H1 (cell line): ENCODE measurements around the gene ATP11A.

Source experiments
- E2F6 ChIP-seq: IDR thresholded peaks from 2 replicates; pipeline ENCODE4 v1.6.1; 2012; ENCODE audit warnings: inconsistent platforms
- EP300 ChIP-seq, 2 experiments: IDR thresholded peaks; 1 replicate in 1 of 2; 2 replicates in 1 of 2; pipeline ENCODE4 v1.6.1; 2011 to 2012; ENCODE audit warnings: low read depth in 2 of 2, low read length in 2 of 2, mild to moderate bottlenecking in 2 of 2, borderline replicate concordance in 1 of 2, inconsistent platforms in 1 of 2, moderate library complexity in 1 of 2
- FOSL1 ChIP-seq: IDR thresholded peaks from 2 replicates; pipeline ENCODE4 v1.6.1; 2011; ENCODE audit warnings: mild to moderate bottlenecking, low read depth, low read length, moderate library complexity; ENCODE audit not compliant: insufficient read depth
- KDM1A ChIP-seq: fragments of 200-600, 300-600 bp; sonication (generic); IDR thresholded peaks from 2 replicates; pipeline ENCODE4 v1.7.1; 2016; ENCODE audit warnings: mild to moderate bottlenecking, low read length, borderline replicate concordance
- POLR2A ChIP-seq, 2 experiments: IDR thresholded peaks; 1 replicate in 1 of 2; 2 replicates in 1 of 2; pipeline ENCODE4 v1.6.1; 2011; ENCODE audit warnings: low read depth in 2 of 2, low read length in 2 of 2, mild to moderate bottlenecking in 2 of 2; ENCODE audit errors: control extremely low read depth in 1 of 2
- POLR2AphosphoS5 ChIP-seq: IDR thresholded peaks from 2 replicates; pipeline ENCODE4 v1.6.1; 2011; ENCODE audit warnings: low read depth, low read length
- RAD21 ChIP-seq, 2 experiments: IDR thresholded peaks in 1 of 2; conservative IDR thresholded peaks in 1 of 2; 2 replicates each; pipeline ENCODE4 v1.6.1; 2011; ENCODE audit warnings: low read depth in 2 of 2, low read length in 2 of 2, improper control_type of control experiment in 1 of 2, inconsistent platforms in 1 of 2, mild to moderate bottlenecking in 1 of 2, moderate library complexity in 1 of 2
- RBBP5 ChIP-seq: IDR thresholded peaks from 2 replicates; pipeline ENCODE4 v1.7.1; 2012; ENCODE audit warnings: low read depth, mild to moderate bottlenecking, inconsistent platforms, low read length, moderate library complexity, borderline replicate concordance
- SP2 ChIP-seq: IDR thresholded peaks from 2 replicates; pipeline ENCODE4 v1.6.1; 2012; ENCODE audit warnings: mild to moderate bottlenecking, low read length, inconsistent platforms
- SUZ12 ChIP-seq: fragments of 200-600 bp; sonication (generic); IDR thresholded peaks from 2 replicates; pipeline ENCODE4 v1.6.1; 2012; ENCODE audit warnings: mild to moderate bottlenecking, inconsistent platforms, low read length, moderate library complexity, mixed read lengths
- TF ChIP-seq, protein P1 (sequence below), 3 experiments: IDR thresholded peaks; 1 replicate in 2 of 3; 2 replicates in 1 of 3; pipeline versions ENCODE4 v1.5.1 to v1.6.1; 2011; ENCODE audit warnings: low read length in 3 of 3, mild to moderate bottlenecking in 3 of 3, inconsistent platforms in 2 of 3, low read depth in 1 of 3, moderate library complexity in 1 of 3; ENCODE audit not compliant: insufficient read depth in 1 of 3; ENCODE audit errors: control extremely low read depth in 1 of 3

DNA sequence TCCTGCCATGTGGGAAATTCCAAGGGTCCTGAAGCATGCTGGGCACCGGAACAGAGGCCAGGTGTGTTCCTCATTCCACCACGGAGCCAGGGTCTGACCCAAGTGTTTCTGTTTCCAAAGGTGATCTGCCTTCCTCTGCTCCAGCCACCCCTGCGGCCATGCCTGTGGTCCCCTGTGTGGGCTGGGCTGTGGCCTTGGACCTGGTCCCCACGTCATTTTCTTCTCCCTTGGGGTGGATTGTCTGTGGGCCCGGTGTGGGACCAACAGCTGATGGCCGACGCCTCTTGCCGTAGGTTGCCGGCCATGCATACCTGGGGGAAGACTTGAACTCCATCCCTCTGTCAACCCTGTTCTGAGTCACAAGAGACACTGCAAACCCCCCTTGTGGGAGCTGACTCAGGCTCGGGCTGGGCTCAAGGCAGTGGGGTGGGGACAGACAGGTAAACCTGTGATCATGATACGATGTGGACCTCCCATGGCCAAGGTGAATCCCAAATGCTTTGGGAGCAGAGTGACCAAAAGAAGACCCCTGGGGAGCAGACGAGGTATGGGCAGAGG lies 35.0 kb downstream of the ATP11A start:
- TF ChIP-seq POLR2A (IDR thresholded peaks at IDR 0.05; ENCODE audit: control extremely low read depth in 1 of 2, low read depth in 2 of 2, low read length in 2 of 2) (no peak), EP300 (IDR thresholded peaks at IDR 0.05; ENCODE audit: borderline replicate concordance in 1 of 2, low read depth in 2 of 2, low read length in 2 of 2) (no peak), FOSL1 (no peak), POLR2AphosphoS5 (no peak), E2F6 (no peak), RAD21 (IDR thresholded peaks at IDR 0.05 in 1 of 2, conservative IDR thresholded peaks at IDR 0.05 in 1 of 2; ENCODE audit: low read depth in 2 of 2, low read length in 2 of 2) (no peak), KDM1A (no peak), RBBP5 (no peak), SP2 (no peak), SUZ12 (no peak)
- TF ChIP-seq, protein P1, sequence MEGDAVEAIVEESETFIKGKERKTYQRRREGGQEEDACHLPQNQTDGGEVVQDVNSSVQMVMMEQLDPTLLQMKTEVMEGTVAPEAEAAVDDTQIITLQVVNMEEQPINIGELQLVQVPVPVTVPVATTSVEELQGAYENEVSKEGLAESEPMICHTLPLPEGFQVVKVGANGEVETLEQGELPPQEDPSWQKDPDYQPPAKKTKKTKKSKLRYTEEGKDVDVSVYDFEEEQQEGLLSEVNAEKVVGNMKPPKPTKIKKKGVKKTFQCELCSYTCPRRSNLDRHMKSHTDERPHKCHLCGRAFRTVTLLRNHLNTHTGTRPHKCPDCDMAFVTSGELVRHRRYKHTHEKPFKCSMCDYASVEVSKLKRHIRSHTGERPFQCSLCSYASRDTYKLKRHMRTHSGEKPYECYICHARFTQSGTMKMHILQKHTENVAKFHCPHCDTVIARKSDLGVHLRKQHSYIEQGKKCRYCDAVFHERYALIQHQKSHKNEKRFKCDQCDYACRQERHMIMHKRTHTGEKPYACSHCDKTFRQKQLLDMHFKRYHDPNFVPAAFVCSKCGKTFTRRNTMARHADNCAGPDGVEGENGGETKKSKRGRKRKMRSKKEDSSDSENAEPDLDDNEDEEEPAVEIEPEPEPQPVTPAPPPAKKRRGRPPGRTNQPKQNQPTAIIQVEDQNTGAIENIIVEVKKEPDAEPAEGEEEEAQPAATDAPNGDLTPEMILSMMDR (IDR thresholded peaks at IDR 0.05; ENCODE audit: control extremely low read depth in 1 of 3, insufficient read depth in 1 of 3, low read depth in 1 of 3, low read length in 3 of 3): no peak
